Naive thymus-derived CD4-positive, alpha-beta T cell (primary cell): ENCODE results near the gene SFTA2. TPM values are rescaled to one million over a fixed set of nuclear protein-coding genes. Genes with fewer than 3 reads are reported as not detected.

ENCODE experiments used
- ATAC-seq: fragments of 150-1000 bp; cut with Tn5 transposase; 2 replicates; pipeline ENCODE4 v1.10.0; 2021; ENCODE audit warnings: mild to moderate bottlenecking, moderate library complexity
- CTCF ChIA-PET: fragments of 350-600 bp; sonication (Branson Sonifier 250); formaldehyde crosslinking; loops from one replicate; lab custom pipeline; 2021; ENCODE audit warnings: antibody characterized with exemption; lab: Charles Lee
- POLR2A ChIA-PET: fragments of 350-600 bp; sonication (Branson Sonifier 250); formaldehyde crosslinking; loops from one replicate; lab custom pipeline; 2021; ENCODE audit warnings: antibody characterized with exemption, inconsistent platforms; lab: Charles Lee
- DNase-seq, 9 donors: peaks; one replicate each; pipeline versions ENCODE4 v3.0.0 to v3.0.0-alpha.2; 2020 to 2022; ENCODE audit warnings: mixed read lengths in 1 of 9
- H3K27ac ChIP-seq: one replicate; pipeline ENCODE4 v1.7.0; 2013; ENCODE audit warnings: mild to moderate bottlenecking, low read depth, low read length, moderate library complexity
- H3K27me3 ChIP-seq, 2 donors: one replicate each; pipeline ENCODE4 v1.7.0; 2013; ENCODE audit warnings: low read length in 2 of 2, mild to moderate bottlenecking in 2 of 2, moderate library complexity in 2 of 2; ENCODE audit not compliant: control insufficient read depth in 2 of 2, insufficient read depth in 2 of 2
- H3K36me3 ChIP-seq, 3 experiments: 1 replicate in 2 of 3; 2 replicates in 1 of 3; pipeline ENCODE4 v1.7.0; 2013; ENCODE audit warnings: low read length in 3 of 3, mild to moderate bottlenecking in 3 of 3, moderate library complexity in 1 of 3; ENCODE audit not compliant: insufficient read depth in 3 of 3, control insufficient read depth in 2 of 3
- H3K4me1 ChIP-seq, 2 donors: one replicate each; pipeline ENCODE4 v1.7.0; 2013; ENCODE audit warnings: low read length in 2 of 2, mild to moderate bottlenecking in 2 of 2, moderate library complexity in 1 of 2; ENCODE audit not compliant: control insufficient read depth in 2 of 2, insufficient read depth in 2 of 2
- H3K4me3 ChIP-seq: 2 replicates; pipeline ENCODE4 v1.7.0; 2013; ENCODE audit warnings: mild to moderate bottlenecking, low read length
- H3K9me3 ChIP-seq, 3 experiments: 1 replicate in 2 of 3; 2 replicates in 1 of 3; pipeline ENCODE4 v1.7.0; 2013; ENCODE audit warnings: low read length in 3 of 3; ENCODE audit not compliant: control insufficient read depth in 2 of 3
- H3K27ac Mint-ChIP-seq, 9 donors: one replicate each; pipeline ENCODE4 v1.8.0; 2020 to 2022; ENCODE audit warnings: mixed read lengths in 9 of 9, mild to moderate bottlenecking in 8 of 9, moderate library complexity in 5 of 9, inconsistent platforms in 2 of 9
- H3K27me3 Mint-ChIP-seq, 5 donors: one replicate each; pipeline ENCODE4 v1.8.0; 2021 to 2022; ENCODE audit warnings: mixed read lengths in 5 of 5, mild to moderate bottlenecking in 1 of 5
- H3K36me3 Mint-ChIP-seq, 5 donors: one replicate each; pipeline ENCODE4 v1.8.0; 2020 to 2022; ENCODE audit warnings: mixed read lengths in 5 of 5, mild to moderate bottlenecking in 3 of 5, inconsistent platforms in 1 of 5
- H3K4me1 Mint-ChIP-seq, 7 donors: one replicate each; pipeline ENCODE4 v1.8.0; 2020 to 2022; ENCODE audit warnings: mixed read lengths in 7 of 7, mild to moderate bottlenecking in 3 of 7, inconsistent platforms in 1 of 7
- H3K4me3 Mint-ChIP-seq, 10 donors: one replicate each; pipeline ENCODE4 v1.8.0; 2020 to 2022; ENCODE audit warnings: mild to moderate bottlenecking in 10 of 10, mixed read lengths in 10 of 10, moderate library complexity in 6 of 10, inconsistent platforms in 2 of 10
- H3K9me3 Mint-ChIP-seq, 11 donors: one replicate each; pipeline ENCODE4 v1.8.0; 2020 to 2022; ENCODE audit warnings: mixed read lengths in 11 of 11, mild to moderate bottlenecking in 4 of 11, inconsistent platforms in 1 of 11, moderate library complexity in 1 of 11
- intact Hi-C, 2 donors: fragments of 100-400 bp; cut with micrococcal nuclease; formaldehyde crosslinking; loops; one replicate each; pipeline ENCODE4 v1.15.1; 2023
- polyA plus RNA-seq, 2 donors: library from polyadenylated mRNA; unstranded; fragments of 300-500 nt; fragmentation: Illumina TruSeq; gene quantifications; one replicate each; pipeline ENCODE4 v1.2.3, GENCODE V29; 2021
- total RNA-seq, 6 experiments: library from RNA in 5 of 6; stranded (reverse) in 5 of 6; gene quantifications; 1 replicate in 5 of 6; 2 replicates in 1 of 6; pipeline ENCODE4 v1.2.3 and lab custom pipeline; 2021 to 2026

Gene SFTA2
- total and polyA plus RNA-seq, 7 experiments from 2014 or later: 0.34 TPM; not detected in 6

DNA sequence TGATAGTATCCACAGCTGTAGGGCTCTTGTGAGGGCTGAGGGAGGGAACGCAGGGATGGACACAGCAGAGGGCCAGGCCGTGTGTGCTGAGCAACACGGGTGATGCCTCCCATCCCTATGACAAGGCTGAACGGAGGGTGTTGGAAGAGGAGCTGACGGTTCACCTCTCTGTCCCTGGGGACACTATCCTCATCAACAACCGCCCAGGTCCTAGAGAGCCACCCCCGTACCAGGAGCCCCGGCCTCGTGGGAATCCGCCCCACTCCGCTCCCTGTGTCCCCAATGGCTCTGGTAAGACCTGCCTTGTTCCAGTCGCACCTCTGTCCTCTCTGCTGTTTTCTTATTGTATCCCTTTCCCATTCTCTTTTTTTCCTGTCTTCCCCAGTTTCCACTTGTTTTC lies 37.6 kb downstream of the SFTA2 start:
- Histone ChIP-seq H3K27ac (no peak overlapping the region), H3K36me3 (peaks cover 0 to 80% (median 7%) of the 10 kb centered on the region in 3 experiments), H3K27me3 (no peaks in the 10 kb centered on the region), H3K4me3 (no peak overlapping the region), H3K9me3 (no peaks in the 10 kb centered on the region), H3K4me1 (no peaks in the 10 kb centered on the region)
- Mint-ChIP-seq H3K4me1 (peaks cover 0 to 6% (median 4%) of the 10 kb centered on the region in 7 donors), H3K36me3 (peaks cover 7 to 46% (median 13%) of the 10 kb centered on the region in 5 donors), H3K4me3 (no peak overlapping the region), H3K9me3 (no peaks in the 10 kb centered on the region), H3K27me3 (no peaks in the 10 kb centered on the region), H3K27ac (no peak overlapping the region)
- intact Hi-C loops: no loop called here
- ChIA-PET POLR2A (no interaction called here), CTCF (interaction anchor here (1.2 kb wide), 1 partner anchor 64 kb away, joined by 3 read pairs; no protein-coding TSS in a partner anchor)
- ATAC-seq (no peak), DNase-seq (no peak)

DNA sequence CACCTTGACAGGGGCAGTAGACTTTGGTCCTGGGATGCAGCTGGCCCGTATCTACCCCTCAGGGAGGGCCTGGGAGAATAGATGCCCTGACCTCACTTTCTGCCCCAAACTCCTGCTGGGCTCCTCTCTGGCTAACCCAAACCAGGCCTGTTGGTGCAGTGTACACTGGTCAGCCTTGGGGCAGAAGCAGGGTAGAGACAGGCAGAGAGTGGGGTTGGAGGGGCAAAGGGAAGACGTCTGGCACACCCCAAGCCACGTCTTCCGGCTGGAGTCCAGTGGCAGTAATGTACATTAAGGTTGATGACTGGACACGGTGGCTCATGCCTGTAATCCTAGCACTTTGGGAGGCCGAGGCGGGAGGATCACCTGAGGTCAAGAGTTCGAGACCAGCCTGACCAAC lies 38.3 kb downstream of the SFTA2 start:
- DNase-seq: no peak
- Mint-ChIP-seq H3K27me3 (no peaks in the 10 kb centered on the region), H3K27ac (no peak overlapping the region), H3K4me1 (peaks cover 0 to 6% (median 4%) of the 10 kb centered on the region in 7 donors), H3K4me3 (no peak overlapping the region), H3K36me3 (peaks cover 6 to 44% (median 13%) of the 10 kb centered on the region in 5 donors), H3K9me3 (no peaks in the 10 kb centered on the region)
- Histone ChIP-seq H3K36me3 (peaks cover 0 to 73% (median 7%) of the 10 kb centered on the region in 3 experiments), H3K9me3 (no peaks in the 10 kb centered on the region), H3K27ac (no peak overlapping the region), H3K4me1 (no peaks in the 10 kb centered on the region), H3K4me3 (no peak overlapping the region), H3K27me3 (no peaks in the 10 kb centered on the region)
- CTCF ChIA-PET: interaction anchor here (1.2 kb wide), 1 partner anchor 64 kb away, joined by 3 read pairs; no protein-coding TSS in a partner anchor
- intact Hi-C loops: no loop called here
- ATAC-seq: no peak
- POLR2A ChIA-PET: no interaction called here

DNA sequence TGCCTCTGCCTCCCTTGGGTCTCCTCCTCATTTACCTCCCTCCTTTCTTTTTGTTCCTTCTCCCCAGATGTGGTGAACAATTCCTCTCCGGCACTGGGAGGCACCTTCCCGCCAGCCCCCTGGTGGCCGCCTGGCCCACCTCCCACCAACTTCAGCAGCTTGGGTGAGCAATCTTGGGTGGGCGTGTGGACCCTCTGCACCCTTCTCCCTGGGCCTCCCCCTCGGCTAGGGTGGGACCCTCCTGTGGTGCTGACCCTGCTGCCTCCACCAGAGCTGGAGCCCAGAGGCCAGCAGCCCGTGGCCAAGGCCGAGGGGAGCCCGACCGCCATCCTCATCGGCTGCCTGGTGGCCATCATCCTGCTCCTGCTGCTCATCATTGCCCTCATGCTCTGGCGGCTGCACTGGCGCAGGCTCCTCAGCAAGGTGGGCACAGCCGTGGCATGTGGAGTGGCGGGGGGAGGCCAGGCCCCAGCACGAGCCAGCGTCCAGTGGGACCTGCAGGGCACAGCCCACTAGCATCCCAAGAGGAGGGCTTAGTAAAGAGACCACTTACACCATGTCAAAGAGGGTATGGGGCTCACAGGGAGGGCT lies 38.9 kb downstream of the SFTA2 start:
- no peak for ATAC-seq
- H3K36me3 ChIP-seq: peaks cover 0 to 67% (median 5%) of the 10 kb centered on the region in 3 experiments
- intact Hi-C loops: no loop called here
- no peaks in the 10 kb centered on the region for H3K9me3 ChIP-seq
- no peaks in the 10 kb centered on the region for H3K27me3 ChIP-seq
- Mint-ChIP-seq H3K9me3 (no peaks in the 10 kb centered on the region), H3K4me3 (no peak overlapping the region), H3K27me3 (no peaks in the 10 kb centered on the region), H3K4me1 (peaks cover 0 to 6% (median 4%) of the 10 kb centered on the region in 7 donors), H3K27ac (peak overlapping the region in 1 of 9 donors; percentile 12), H3K36me3 (peaks cover 2 to 38% (median 13%) of the 10 kb centered on the region in 5 donors)
- no peak for DNase-seq
- H3K4me1 ChIP-seq: no peaks in the 10 kb centered on the region
- H3K4me3 ChIP-seq: no peak overlapping the region
- ChIA-PET CTCF (no interaction called here), POLR2A (no interaction called here)
- no peak overlapping the region for H3K27ac ChIP-seq

DNA sequence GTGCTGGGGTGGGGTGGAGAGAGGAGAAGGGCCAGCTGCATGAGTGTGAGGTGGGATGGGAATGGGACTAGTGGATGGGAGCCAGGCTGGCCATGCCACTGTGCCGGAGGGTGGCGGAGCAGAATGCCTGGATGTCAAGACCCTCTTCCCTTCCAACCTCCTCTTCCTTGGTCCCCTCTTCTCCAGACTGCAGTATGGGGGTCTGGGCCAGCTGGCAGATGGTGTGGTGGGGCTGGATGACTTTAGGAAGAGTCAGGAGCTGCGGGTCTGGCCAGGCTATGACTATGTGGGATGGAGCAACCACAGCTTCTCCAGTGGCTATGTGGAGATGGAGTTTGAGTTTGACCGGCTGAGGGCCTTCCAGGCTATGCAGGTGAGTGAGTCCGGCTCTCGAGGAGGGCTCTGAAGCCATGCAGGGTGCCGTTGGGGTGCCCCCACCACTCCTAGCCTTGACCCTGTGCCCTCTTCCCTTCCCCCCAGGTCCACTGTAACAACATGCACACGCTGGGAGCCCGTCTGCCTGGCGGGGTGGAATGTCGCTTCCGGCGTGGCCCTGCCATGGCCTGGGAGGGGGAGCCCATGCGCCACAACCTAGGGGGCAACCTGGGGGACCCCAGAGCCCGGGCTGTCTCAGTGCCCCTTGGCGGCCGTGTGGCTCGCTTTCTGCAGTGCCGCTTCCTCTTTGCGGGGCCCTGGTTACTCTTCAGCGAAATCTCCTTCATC lies 40.0 kb downstream of the SFTA2 start:
- H3K36me3 ChIP-seq: peaks cover 0 to 59% (median 0%) of the 10 kb centered on the region in 3 experiments
- ChIA-PET CTCF (no interaction called here), POLR2A (interaction anchor here (0.6 kb wide), 2 partner anchors 105 to 560 kb away, joined by 3 to 4 read pairs; no protein-coding TSS in a partner anchor)
- intact Hi-C loops: no loop called here
- H3K4me1 ChIP-seq: no peaks in the 10 kb centered on the region
- ATAC-seq (no peak), DNase-seq (no peak)
- no peaks in the 10 kb centered on the region for H3K27me3 ChIP-seq
- Mint-ChIP-seq H3K27ac (peak overlapping the region in 1 of 9 donors; percentile 26), H3K27me3 (no peaks in the 10 kb centered on the region), H3K4me1 (peaks cover 1 to 13% (median 6%) of the 10 kb centered on the region in 7 donors), H3K4me3 (no peak overlapping the region), H3K36me3 (peaks cover 2 to 35% (median 13%) of the 10 kb centered on the region in 5 donors), H3K9me3 (no peaks in the 10 kb centered on the region)
- no peak overlapping the region for H3K27ac ChIP-seq
- no peak overlapping the region for H3K4me3 ChIP-seq
- no peaks in the 10 kb centered on the region for H3K9me3 ChIP-seq

DNA sequence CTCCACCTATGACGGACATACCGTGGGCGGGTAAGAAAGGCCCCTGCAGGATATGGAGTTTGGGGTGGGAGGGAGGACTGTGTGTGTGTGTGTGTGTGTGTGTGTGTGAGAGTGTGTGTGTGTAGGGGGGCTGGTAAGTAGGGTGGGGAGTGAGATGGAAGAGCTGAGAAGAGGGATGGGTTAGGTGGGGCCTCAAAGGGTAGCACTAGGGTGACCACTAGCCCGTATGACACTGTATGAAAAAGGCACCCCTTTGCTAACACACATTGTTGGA lies 40.6 kb downstream of the SFTA2 start:
- Histone ChIP-seq H3K4me1 (peaks cover 0 to 5% of the 10 kb centered on the region in 2 donors), H3K9me3 (no peaks in the 10 kb centered on the region), H3K4me3 (no peak overlapping the region), H3K36me3 (peaks cover 0 to 53% (median 0%) of the 10 kb centered on the region in 3 experiments), H3K27ac (no peak overlapping the region), H3K27me3 (no peaks in the 10 kb centered on the region)
- peak overlapping the region in 1 of 9 donors; percentile 26 for H3K27ac Mint-ChIP-seq
- peaks cover 2 to 31% (median 13%) of the 10 kb centered on the region in 5 donors for H3K36me3 Mint-ChIP-seq
- H3K9me3 Mint-ChIP-seq: no peaks in the 10 kb centered on the region
- peaks cover 7 to 19% (median 10%) of the 10 kb centered on the region in 7 donors for H3K4me1 Mint-ChIP-seq
- intact Hi-C loops: no loop called here
- H3K27me3 Mint-ChIP-seq: no peaks in the 10 kb centered on the region
- H3K4me3 Mint-ChIP-seq: no peak overlapping the region
- CTCF ChIA-PET: interaction anchor here (0.9 kb wide), 1 partner anchor 13 kb away, joined by 3 read pairs; no protein-coding TSS in a partner anchor
- POLR2A ChIA-PET: interaction anchor here (0.6 kb wide), 2 partner anchors 105 to 559 kb away, joined by 3 to 4 read pairs; no protein-coding TSS in a partner anchor
- no peak for DNase-seq
- ATAC-seq: no peak

DNA sequence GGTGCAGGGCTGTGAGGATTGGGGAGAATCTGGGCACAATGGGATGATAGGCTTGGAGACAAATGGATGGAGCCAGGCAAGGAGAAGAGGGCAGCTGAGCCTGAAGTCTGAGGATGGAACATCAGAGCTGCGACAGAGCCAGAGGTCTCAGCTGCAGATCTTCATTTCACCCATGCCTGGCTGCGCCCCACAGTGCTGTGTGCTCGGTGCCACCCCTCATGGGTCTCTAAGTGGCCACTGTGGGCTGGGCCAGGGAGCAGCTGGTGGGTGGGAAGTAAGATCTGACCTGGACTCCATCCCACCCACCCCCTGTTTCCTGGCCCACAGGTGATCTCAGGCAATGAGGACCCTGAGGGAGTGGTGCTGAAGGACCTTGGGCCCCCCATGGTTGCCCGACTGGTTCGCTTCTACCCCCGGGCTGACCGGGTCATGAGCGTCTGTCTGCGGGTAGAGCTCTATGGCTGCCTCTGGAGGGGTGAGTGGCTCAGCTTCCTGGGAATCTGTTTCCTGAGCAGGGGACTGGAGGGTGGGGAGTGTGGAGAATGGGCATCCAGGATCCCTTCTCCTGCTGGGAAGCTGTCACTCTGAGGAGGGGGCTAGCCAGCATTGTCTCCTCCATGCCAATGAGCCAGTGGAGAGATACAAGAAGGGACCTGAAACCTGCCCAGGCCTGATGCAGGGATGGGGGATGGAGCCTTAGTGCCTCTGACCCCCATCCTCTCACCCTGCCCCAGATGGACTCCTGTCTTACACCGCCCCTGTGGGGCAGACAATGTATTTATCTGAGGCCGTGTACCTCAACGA lies 41.1 kb downstream of the SFTA2 start:
- peaks cover 13 to 24% (median 15%) of the 10 kb centered on the region in 7 donors for H3K4me1 Mint-ChIP-seq
- no peaks in the 10 kb centered on the region for H3K9me3 Mint-ChIP-seq
- Histone ChIP-seq H3K4me3 (no peak overlapping the region), H3K9me3 (no peaks in the 10 kb centered on the region), H3K4me1 (peaks cover under 1 to 11% of the 10 kb centered on the region in 2 donors), H3K27ac (no peak overlapping the region), H3K27me3 (no peaks in the 10 kb centered on the region), H3K36me3 (peaks cover 0 to 48% (median 0%) of the 10 kb centered on the region in 3 experiments)
- no peak overlapping the region for H3K4me3 Mint-ChIP-seq
- ATAC-seq (no peak), DNase-seq (no peak)
- H3K36me3 Mint-ChIP-seq: peaks cover 2 to 31% (median 13%) of the 10 kb centered on the region in 5 donors
- no peak overlapping the region for H3K27ac Mint-ChIP-seq
- no peaks in the 10 kb centered on the region for H3K27me3 Mint-ChIP-seq
- ChIA-PET POLR2A (interaction anchor here (1.7 kb wide), 1 partner anchor 22 kb away, joined by 5 read pairs; no protein-coding TSS in a partner anchor), CTCF (interaction anchor here (0.6 to 0.9 kb wide), 3 partner anchors 12 to 580 kb away, joined by 3 read pairs; no protein-coding TSS in a partner anchor)
- intact Hi-C loops: no loop called here
